ENCODE results near the gene FRMD4A.

Gene FRMD4A

DNA sequence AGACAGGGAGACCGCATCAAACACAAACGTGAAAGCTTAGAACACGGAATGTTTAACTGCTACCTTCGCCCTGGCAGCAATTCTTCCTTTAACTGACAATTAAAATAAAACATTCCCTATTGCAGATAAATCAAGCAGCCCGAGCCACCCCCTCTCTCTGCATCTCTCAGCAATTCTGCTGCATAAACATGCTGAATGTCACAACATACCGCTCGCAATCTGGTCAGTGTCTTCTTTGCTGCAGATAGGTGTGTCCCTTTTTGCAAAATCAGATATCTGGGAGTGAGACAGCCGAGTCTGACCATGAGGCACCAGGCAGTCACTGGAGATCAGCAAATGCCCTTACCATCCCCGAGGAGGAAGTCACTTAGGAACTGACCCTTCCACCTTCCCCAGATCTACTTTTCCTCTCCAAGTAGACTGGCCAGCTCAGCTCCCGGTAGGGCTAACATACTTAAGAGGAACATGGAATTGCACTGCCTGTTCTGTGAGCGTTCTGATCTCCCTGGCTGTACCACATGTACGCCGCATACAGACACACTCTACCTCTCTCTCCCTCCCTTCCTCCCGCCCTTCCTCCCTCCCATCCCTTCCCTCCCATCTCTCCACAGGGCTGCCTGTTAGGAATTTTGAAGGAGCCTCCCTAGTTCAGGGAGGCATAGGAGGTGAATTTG lies at the start of gene FRMD4A:
FRMD4A (minus strand) TSS at position 537 of the 674 bp plus-strand sequence.
- no peak for DNase-seq

DNA sequence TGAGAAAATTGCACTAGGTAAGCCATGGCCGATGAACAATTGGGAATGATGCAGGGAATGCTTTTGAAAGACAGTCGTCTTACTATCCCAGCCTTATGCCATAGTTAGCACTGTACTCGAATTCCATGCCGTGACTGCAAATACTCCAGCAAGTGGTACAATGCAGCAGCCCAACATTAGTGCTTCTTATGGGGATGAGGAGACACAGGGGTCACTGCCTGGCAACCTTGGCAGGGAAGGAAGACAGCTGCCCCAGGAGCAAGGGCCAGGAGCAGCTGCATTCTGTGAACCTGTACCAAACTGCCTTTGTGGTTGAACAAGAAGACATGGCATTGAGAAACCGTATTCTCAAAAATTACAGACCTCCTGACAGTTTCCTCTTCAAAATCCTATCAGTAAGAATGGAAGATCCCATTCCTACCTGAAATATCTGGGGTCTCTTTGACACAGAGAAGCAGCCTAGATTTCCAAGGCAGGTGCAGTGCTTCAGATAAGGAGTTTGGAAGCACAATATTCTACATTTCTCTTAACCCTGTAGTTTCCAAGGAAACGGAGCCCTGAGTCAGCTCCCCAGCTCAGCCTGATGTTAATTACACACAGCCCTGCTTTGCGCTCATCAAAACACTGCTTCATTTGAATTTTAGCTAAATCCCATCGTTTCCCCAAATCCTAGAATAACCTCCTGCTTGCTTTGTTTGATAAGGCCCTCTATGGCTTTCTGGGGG lies 49.0 kb upstream of the FRMD4A start:
- no peak for DNase-seq

DNA sequence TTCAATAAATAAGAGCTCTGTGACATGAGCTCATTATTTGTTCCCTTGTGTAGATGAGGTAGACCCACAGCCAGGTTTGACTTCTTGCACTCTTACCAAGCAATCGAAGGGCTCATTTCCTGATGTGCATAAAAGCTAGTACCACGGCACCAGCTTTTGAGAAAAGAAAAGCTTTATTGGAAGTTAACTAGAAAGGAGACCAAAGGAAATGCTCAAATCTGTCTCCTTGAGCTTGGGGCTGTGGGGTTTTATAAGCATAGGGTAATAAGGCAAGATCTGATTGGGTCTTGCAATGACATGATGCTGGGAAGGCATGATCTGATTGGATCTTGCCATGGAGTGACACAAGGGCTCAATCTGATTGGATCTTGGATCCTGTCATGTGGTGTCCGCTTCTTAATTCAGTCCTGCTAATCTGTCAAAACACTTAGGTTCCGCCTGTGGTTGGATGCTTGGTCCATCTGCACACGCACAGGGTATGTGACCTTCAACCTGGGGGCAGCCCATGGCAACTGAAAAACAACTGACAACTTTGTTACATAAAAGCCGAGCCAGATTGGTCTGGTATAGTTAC lies 47.8 kb upstream of the FRMD4A start:
- DNase-seq, result no peak

DNA sequence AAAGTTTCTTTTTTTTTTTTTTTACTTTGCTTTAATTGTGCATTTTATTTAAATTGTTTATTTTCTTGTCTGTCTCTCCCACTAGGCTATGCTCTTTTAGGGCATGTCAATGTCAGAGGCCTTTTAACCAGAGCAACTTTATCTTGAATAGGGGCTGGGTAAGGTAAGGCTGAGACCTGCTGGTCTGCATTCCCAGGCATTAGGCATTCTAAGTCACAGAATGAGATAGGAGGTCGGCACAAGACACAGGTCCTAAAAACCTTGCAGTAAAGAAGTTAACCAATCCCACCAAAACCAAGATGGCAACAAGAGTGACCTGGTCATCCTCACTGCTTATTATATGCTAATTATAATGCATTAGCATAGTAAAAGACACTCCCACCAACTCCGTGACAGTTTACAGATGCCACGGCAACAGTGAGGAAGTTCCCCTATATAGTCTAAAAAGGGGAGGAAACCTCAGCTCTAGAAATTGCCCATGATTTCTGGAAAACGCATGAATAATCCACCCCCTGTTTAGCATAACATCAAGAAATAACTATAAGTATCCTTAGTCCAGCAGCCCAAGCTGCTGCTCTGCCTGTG lies 47.0 kb upstream of the FRMD4A start:
- DNase-seq, result no peak

DNA sequence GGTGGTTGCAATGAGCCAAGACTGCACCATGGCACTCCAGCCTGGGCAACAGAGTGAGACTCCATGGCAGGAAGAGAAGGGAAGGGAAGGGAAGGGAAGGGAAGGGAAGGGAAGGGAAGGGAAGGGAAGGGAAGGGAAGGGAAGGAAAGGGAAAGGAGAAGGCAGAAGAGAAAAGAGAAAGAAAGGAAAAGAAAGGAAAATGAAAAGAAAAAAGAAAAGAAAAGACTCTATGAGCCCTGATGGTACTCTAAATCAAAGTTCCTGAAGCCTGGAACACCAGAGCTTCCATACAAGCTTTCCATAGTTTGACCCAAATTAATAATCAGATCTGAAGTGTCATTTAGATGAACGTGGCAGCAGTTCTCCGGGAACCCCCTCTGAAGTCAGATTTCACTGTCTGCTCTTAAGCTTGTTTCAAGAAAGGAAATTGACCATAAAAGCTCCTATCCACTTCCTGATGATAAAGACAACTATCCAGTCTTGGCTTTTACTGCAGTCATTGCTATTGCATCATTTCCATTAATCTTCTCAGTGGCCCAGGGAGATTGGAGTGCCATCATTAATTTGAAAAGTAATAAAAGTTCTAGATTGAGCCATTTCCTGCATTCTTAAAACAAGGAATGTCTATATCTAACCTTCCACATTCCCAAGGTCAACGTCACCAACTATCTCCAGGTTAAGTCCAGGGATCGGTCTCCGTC lies 44.2 kb upstream of the FRMD4A start:
- no peak for DNase-seq

DNA sequence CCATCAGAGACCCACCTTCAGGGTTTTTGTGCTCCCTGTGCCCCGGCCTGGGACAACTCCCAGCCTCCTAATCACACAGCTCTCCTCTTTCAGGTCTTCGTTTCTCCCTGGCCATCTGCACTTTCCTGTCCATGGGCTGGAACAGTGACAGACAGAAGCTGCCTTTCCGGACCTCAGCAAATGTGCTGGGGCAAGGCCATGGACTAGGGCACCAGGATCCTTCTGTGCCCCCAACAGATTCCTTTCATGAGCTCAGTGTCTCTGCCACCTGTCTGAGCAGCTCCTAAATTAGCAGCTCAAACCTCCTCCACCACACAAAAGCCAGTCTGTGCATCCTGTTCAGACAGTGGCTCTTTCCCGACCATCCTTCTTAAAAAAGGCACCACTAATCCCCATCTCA lies 41.9 kb upstream of the FRMD4A start:
- DNase-seq, result no peak

DNA sequence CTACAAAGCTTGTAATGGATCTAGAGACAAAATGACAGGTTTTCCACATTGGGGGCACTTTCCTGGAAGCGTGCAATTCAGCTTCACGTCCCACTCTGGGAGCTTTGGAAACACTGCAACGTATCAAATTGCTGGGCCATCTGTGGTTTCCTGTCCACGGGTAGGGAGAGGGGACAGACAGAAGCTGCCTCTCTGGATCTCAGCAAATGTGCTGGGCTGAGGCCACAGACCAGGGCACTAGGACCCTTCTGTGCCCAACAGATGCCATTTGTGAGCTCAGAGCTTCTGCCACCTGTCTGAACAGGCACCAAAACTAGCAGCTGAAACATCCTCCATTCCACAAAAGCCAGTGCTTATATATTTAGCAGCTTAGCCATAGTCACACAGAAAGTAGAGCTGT lies 40.9 kb upstream of the FRMD4A start:
- no peak for DNase-seq

DNA sequence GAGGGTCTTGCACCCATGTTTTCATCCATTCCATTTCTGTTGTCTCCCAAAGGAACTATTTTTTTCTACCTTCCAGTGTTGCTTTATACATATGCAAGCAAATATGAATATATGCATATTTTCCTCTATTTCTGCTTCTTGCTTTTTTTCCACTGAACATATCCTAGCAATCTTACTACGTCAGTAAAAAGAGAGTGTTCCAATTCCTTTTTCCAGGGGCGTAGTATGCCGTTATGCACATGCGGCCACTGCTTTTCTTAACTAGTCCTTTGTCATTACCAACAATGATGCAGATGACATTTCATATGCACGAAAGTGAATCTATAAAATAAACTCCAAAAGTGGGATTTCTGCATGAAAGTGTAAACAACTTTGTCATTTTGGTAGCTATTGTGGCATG lies 40.2 kb upstream of the FRMD4A start:
- DNase-seq, result no peak

DNA sequence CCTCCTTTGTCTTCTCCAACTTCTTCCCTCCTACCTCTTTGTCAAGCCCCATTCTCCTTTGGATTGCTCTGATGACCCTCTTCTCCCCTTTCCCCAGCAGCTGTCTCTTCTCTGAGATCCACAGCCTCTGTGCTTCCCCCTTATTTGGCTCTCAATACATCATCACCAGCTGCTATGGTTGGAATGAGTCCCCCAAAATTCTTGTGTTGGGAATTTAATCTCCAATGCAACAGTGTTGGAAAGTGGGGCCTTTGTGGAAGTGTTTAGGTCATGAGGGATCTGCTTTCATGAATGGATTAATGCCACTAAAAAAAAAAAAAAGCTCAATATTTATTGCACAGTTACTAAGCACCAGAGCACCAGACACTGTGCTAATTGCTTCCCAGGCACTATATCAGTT lies 39.2 kb upstream of the FRMD4A start:
- no peak for DNase-seq

DNA sequence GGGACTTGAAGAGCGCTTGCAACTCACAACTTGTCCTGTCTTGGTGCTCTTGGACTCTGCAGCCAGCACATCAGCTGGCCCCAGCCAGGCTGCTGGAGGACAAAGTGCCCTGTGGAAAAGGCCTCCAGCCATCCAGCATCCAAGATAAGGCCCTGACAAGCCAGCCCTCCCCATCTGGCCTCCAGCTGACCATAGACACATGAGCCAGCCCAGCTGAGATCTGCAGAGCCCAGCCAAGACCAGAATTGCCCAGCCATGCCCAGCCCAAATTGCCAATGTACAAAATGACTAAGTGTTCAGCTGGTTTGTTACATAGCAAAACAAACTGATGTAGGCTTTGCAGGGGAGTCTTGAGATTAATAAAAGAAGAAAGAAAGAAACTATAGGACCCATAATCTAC lies 36.0 kb upstream of the FRMD4A start:
- DNase-seq, result no peak

DNA sequence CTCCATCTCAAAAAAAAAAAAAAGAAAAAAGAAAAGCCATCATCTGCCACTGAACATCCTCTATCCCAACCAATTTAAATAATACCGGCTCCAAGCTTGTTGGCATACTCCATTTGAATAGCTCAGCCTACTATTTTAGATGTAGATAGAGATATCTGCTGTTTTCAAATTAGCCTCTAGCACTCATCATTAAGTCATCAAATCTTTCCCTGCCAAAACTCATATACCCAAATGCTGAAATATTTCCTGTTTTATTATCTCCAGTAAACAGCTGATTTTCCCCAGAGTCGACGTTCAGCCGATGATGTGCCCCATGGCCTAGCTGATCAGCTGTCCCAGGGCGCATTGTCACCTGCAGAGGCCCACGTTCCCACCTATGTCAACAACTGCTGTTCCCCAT lies 34.5 kb upstream of the FRMD4A start:
- DNase-seq, result no peak

DNA sequence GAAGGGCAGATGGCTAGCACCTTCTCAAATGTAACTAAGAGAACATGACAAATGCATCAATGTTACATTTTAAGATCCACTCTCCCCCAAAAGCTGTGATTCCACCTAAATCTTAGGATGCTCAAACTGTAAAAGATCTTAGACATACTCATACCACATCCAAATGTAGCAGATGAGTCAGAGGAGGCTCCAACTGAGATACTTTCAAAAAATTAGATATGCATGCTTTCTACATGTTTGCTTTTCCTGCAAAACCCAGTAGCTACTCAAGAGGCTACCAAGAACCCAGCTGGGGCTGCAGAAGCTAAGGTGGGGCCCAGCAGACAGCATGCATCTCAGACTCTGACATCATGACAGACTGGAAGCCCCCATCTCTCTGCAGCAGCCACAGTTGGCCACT lies 31.4 kb upstream of the FRMD4A start:
- DNase-seq, result no peak

DNA sequence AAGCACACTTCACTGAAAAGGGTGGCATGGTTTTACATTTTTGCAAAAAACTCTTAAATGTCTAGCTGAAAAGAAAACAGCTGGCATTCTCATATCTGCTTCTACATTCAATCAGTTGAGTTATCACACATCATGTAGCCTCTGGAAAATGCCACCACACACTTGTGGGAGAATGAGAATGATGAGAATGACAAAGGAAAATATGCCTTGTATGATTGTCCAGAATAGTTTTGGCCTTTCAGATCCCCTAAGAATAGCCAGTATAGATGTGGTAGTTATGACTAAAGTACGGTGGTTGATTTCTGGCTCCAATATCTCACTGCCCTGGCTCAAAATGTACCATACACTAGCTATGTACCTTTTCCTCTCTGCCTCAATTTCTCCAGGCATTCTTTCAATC lies 30.2 kb upstream of the FRMD4A start:
- no peak for DNase-seq

DNA sequence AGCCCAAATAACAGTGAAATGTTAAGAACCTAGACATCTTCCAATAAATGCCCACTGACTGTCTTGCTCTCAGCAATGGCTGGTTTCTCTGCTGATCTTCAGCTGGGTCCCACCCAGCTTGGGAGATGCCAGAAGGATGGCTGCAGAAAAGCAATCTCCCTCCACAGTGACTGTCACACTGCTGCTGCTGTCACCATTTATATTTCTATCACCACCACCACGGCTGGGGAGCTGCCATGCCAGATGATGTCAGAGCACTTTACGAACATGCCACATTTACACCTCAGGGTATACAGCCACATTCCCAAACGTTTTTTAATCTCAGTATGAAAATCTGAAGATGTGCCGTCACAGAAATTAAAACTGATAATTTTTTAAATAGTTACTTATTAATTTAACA lies 29.8 kb upstream of the FRMD4A start:
- DNase-seq, result no peak

DNA sequence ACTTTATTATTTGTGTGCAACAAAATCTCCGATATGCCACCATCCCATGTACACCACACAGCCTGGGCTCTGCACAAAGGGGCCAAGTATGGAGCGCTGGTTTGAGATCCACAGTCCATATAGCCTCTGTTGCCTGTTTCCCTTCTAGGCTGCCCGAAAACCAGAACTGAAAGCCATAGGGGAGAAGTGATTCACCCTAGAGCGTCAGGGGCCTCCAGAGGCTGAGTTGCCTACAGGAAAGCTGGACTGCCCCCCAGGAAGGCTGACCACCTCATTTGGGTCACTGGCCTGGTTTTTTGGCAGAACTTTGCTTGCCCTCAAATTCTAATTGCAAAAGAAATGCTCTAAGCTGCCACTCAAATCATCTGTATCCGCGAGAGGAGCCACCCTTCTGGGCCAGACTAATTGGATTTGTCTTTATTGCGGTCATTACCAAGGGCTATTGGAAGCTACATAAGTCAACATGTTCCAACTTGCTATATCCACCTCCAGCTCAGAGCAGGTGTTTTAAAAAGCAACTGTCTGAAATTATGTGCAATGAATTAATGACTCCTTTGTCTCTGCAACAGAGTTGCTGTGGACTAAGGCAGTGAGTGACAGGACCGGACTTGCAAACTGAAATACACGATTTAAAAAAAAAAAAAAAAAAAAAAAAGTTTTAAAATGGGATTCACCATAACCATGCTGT lies 28.3 kb upstream of the FRMD4A start:
- DNase-seq, result no peak

DNA sequence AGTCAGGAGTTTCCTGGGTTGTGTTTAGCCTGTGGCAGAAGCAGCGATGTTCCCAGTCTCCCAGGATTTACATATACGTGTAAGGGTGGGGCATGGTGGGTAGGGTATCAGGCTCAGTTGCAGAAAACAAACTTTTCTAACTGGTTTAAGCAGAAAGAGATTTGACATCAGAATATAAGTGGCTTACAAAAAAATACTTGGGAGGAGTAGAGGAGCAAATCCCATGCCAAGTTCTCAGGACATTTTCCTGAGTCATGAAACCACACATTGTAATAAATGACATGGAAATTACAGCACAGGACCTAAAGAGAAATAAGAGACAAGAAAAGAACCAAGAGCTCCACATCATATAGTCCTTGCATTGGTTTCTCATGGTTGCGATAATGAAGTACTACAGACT lies 26.2 kb upstream of the FRMD4A start:
- DNase-seq, result no peak

DNA sequence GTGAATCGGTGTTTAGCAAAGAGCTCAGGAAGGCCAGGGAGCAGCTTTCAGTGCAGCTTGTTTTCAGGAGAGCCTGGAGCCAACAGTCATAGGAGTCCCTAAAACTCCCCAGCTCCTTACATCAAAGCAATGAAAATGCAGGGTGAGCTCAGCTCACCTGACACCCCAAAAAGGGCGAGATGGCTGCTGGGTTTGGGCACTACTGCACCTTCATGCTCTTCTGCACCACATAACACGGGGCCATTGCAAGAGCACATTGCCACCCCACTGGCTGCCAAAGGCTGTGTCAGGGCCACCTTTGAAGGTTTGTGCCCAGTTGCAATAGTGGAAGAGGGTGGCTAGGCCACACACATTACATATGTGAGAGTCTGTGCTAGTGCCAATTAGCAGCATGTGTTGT lies 25.0 kb upstream of the FRMD4A start:
- DNase-seq, result no peak

DNA sequence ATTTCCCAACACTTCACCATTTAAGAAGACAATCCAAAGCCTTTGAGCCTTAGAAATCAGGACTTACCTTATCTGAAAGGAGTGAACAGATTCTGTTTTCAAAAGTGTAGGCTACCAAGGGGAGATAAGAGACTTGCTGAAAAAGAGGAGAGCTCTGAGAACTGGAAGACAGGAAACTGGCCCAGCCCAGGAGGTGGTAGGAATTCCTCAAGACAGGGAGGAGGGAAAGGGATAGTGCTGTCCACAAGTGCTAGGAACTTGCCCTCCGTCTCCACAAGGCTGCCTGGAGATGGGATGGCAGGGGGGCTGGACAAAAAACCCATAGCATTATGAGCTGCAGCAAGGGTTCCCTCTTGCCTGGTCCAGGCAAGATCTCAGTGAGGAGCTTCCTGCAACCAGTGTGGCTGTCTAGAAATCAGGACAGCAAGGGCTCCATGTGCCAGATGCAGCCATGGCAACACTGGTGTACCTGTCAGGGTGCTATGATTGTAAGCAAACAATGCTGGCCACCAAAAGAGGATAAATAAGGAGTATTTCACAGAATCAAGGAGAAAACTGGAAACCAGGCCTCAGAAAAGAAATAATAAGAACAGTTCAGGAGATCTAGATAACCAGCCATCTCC lies 22.7 kb upstream of the FRMD4A start:
- DNase-seq, result no peak

DNA sequence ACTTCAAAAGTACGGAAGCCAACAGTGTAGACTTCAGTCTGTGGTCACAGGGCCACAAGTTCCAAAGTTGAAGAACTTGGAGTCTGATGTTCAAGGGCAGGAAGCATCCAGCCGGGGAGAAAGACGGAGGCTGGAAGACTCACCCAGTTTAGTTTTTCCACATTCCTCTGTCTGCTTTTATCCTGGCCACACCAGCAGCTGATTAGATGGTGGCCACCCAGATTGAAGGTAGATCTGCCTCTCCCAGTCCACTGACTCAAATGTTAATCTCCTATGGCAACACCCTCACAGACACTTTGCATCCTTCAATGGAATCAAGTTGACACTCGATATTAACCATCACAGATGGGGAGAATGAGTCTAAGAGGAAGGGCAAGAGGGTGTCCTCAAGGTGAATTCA lies 19.3 kb upstream of the FRMD4A start:
- DNase-seq, result no peak

DNA sequence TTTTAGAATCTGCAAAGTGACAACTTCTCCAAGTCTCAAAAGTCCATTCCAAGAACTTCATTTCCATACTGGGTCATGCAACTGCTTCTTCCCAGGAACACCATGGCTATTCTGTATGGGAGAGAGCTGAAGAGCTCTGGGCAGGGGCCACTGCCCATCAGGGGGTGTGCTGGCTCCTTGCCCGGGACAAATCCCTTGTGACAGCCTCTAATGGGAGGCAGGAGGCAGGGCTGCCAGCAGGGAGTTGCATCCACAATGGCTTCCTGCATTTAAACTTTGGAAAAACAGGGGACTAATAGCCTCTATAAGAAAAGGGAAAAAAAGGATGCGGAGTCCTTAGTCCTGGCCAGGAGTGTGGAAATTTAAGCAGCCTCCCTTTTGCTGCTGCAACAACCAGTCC lies 18.4 kb upstream of the FRMD4A start:
- no peak for DNase-seq

DNA sequence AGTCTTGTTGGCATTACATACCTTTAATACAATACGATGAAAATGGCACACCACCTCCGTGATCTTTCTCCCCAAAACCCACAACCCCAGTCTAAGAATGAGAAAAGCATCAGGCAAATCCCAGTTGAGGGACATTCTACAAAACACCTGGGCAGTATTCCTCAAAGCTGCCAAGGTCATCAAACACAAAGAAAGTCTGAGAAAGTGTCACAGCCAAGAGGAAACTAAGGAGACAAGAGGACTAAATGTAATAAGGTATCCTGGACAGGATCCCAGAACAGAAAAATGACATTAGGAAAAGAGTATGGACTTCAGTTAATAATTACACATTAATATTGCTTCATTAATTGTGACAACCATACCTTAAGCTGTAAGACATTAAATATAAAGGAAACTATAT lies 14.5 kb upstream of the FRMD4A start:
- no peak for DNase-seq

DNA sequence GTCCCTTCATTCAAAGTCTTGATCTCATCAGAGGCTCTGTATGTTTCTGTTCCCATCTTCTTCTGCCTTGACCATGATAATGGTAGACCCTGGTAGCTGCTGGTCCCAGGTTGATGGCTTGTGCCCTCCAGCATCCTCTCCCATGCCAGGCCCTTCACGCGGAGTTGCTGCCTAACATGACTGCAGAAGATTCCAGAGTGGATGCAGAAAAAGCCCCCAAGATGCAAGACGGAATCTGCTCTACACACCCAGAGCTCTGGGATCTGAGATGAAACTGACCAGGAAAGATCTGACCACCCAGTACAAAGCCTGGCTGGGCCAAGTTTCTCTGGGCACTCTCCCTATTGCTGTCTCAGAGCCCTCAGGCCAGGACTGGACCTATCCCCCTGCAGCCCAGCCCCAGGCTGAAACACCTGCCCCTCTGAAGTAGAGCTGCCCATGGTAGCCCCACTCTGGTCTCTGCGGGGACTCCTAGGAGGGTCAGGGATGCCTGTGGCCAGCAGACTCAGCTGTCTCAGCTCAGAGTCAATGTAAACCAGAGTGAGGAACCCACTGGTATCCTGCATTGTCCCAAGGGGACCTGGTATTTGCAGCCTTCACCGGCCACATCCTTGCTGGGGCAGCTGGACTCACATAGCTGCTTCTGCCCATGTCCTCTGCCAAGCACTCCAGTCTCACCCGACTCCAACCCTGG lies 9.5 kb upstream of the FRMD4A start:
- no peak for DNase-seq

Measured in activated CD4-positive, alpha-beta T cell treated with anti-CD3 and anti-CD28 coated beads, Interleukin-2, amount 50 U/mL, for 48 hours (primary cell).